ENCODE measurements around the gene TUBB1. TPM values are rescaled to one million over a fixed set of nuclear protein-coding genes. Genes with fewer than 3 reads are reported as not detected.

TUBB1 gene
- total RNA-seq, 4 donors from 2014 or later = 0.15 TPM; not detected in 3

DNA sequence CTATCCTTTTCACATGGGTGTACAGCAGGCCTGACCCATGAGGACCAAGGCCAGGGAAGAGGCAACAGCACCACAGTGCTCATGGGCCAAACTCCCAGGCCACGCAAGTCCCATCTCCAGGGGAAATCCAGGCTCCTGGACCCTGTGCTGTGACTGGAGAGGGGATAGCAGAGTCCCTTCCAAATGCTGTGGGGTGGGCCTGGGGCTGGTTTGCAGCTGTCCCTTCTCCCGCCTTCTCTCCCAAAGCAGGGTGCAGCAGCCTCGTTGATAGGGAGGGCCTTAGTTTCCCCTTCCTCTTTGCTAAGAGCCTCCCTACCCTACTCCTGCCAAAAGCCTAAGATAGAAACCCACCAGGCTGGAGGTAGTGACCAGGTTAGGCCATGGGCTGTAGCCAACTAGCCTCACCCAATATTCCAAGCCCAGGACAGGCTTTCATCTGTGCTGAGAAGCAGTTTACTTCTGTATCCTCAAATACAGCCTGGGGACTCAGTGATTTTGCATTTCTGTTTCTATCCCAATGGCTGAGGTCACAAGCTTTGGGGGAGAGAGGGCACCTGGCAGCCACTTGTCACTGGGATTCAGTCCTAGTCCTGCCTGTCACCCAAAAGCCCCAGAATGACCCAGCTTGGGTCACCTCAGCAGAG, 13.6 kb upstream of the TUBB1 start:
- peaks cover 0 to 37% of the 10 kb centered on the region in 2 donors for H3K36me3 ChIP-seq
- peak overlapping the region; percentile 73 to 91 for H3K4me3 ChIP-seq
- H3K27ac ChIP-seq = peak overlapping the region in 3 of 4 donors; percentile 87 to 91 (median 89)
- ATAC-seq = no peak
- H3K9me3 ChIP-seq = no peaks in the 10 kb centered on the region
- 80% methylated on average over 1 of the region's 3 CpGs; no CpG with 5 or more reads in 1 of the 2 donors for WGBS, 2 donors (ENCODE audit: low coverage in 1 of 2)
- no peak for TF ChIP-seq EP300 (IDR thresholded peaks at IDR 0.05)
- TF ChIP-seq POLR2A (IDR thresholded peaks at IDR 0.05) = no peak
- TF ChIP-seq, protein P1, sequence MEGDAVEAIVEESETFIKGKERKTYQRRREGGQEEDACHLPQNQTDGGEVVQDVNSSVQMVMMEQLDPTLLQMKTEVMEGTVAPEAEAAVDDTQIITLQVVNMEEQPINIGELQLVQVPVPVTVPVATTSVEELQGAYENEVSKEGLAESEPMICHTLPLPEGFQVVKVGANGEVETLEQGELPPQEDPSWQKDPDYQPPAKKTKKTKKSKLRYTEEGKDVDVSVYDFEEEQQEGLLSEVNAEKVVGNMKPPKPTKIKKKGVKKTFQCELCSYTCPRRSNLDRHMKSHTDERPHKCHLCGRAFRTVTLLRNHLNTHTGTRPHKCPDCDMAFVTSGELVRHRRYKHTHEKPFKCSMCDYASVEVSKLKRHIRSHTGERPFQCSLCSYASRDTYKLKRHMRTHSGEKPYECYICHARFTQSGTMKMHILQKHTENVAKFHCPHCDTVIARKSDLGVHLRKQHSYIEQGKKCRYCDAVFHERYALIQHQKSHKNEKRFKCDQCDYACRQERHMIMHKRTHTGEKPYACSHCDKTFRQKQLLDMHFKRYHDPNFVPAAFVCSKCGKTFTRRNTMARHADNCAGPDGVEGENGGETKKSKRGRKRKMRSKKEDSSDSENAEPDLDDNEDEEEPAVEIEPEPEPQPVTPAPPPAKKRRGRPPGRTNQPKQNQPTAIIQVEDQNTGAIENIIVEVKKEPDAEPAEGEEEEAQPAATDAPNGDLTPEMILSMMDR (IDR thresholded peaks at IDR 0.05) = no peak
- TF ChIP-seq POLR2AphosphoS5 (IDR thresholded peaks at IDR 0.05) = no peak
- H3K4me1 ChIP-seq = peaks cover 0 to 50% (median 28%) of the 10 kb centered on the region in 3 donors
- no peaks in the 10 kb centered on the region for H3K27me3 ChIP-seq

DNA sequence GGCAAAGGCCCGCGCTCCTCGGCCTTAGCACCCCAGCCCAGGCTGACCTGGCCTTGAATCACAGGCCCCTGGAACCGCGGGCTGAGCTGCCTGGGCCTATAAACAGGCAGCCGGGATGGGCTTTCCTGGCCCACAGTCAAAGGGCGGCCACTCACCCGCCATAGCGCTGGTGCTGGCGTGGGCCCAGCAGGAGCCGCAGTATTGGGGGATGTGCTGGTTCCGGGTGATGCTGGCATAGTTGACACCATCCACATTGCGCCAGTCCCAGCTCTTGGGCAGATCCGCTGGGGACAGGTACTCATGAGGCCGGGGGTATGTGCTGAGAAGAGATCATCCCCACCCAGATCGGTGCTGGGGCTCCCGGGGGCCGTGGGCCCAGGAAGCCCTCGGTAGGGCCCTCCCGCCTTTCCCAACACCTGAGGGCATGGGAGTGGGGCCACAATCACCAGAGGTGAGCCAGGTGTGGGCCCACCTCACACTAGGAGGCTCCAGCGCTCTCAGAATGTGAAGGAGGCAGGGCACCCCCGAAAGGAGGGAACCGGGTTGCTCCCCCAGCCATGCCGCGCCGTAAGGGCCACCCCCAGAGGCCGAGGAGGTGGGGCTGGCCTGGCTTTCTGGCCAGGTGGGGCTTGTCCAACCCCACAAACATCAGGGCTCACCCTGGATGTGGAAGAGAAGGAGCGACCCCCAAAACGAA, 12.9 kb upstream of the TUBB1 start:
- Histone ChIP-seq H3K27me3 (no peaks in the 10 kb centered on the region), H3K4me1 (peaks cover 0 to 50% (median 28%) of the 10 kb centered on the region in 3 donors), H3K27ac (peak overlapping the region; percentile 47 to 91 (median 88)), H3K4me3 (peak overlapping the region; percentile 73 to 91), H3K36me3 (peaks cover 0 to 30% of the 10 kb centered on the region in 2 donors), H3K9me3 (no peaks in the 10 kb centered on the region)
- no peak for TF ChIP-seq POLR2A (IDR thresholded peaks at IDR 0.05)
- TF ChIP-seq POLR2AphosphoS5 (IDR thresholded peaks at IDR 0.05) = no peak
- TF ChIP-seq EP300 (IDR thresholded peaks at IDR 0.05) = no peak
- TF ChIP-seq, protein P1 (IDR thresholded peaks at IDR 0.05) = no peak
- no peak for ATAC-seq
- no CpG with 5 or more reads among the region's 29 CpGs for WGBS, 2 donors (ENCODE audit: low coverage in 1 of 2)

DNA sequence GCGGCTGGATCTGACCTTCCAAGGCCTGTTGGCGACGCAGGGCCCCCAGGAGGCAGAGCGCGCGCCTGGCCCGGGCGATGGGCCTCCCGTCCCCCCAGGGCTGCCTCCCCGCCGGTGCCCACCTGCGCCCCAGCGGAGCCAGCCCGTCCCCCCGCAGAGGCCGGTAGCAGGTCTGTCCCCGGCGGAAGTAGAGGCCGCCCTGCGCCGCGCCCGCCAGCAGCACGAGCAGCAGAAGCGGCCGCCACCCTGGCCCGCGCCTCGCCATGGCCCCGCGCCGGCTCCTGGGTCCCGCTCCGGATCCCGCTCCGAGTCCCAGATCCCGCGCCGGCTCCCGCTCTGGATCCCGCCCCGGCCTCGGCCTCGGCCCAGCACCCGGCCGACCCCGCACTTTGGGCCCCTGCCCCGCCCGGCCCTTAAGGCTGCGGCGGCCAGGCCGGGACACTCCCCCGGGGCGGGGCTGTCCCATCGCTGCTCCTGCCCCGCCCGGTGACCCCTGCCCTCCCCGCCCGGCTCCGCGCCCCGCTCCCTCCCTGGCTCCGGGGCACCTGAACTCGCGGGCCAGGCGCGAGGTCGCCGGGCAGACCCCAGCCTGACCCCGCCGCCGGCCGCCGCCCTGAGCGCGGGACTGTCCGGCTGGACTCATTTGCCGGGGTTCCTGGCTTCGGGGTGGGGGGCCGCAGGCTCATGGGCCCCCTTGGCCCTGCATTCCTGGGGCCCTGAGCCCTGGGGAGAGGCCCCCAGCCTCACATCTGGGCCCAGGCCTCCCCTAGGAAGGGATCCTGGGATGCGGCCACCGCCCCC, 12.2 kb upstream of the TUBB1 start, which contains the start of gene CTSZ:
TSS of gene CTSZ (minus strand) at position 391 of the 801 bp plus-strand sequence. CDS start at position 265, 126 bp downstream.
- TF ChIP-seq POLR2AphosphoS5 (IDR thresholded peaks at IDR 0.05) (no peak), EP300 (IDR thresholded peaks at IDR 0.05) (no peak), POLR2A (IDR thresholded peaks at IDR 0.05) (peak; percentile 57 to 72)
- TF ChIP-seq, protein P1 (IDR thresholded peaks at IDR 0.05) = no peak
- Histone ChIP-seq H3K4me1 (peaks cover 0 to 50% (median 28%) of the 10 kb centered on the region in 3 donors), H3K27ac (peak within 1 kb of the TSS; percentile 47 to 91 (median 88)), H3K36me3 (peaks cover 0 to 23% of the 10 kb centered on the region in 2 donors), H3K27me3 (no peaks in the 10 kb centered on the region), H3K4me3 (peak within 1 kb of the TSS; percentile 73 to 91), H3K9me3 (no peaks in the 10 kb centered on the region)
- ATAC-seq = peak; percentile 84
- no CpG with 5 or more reads among the region's 82 CpGs for WGBS, 2 donors (ENCODE audit: low coverage in 1 of 2)

DNA sequence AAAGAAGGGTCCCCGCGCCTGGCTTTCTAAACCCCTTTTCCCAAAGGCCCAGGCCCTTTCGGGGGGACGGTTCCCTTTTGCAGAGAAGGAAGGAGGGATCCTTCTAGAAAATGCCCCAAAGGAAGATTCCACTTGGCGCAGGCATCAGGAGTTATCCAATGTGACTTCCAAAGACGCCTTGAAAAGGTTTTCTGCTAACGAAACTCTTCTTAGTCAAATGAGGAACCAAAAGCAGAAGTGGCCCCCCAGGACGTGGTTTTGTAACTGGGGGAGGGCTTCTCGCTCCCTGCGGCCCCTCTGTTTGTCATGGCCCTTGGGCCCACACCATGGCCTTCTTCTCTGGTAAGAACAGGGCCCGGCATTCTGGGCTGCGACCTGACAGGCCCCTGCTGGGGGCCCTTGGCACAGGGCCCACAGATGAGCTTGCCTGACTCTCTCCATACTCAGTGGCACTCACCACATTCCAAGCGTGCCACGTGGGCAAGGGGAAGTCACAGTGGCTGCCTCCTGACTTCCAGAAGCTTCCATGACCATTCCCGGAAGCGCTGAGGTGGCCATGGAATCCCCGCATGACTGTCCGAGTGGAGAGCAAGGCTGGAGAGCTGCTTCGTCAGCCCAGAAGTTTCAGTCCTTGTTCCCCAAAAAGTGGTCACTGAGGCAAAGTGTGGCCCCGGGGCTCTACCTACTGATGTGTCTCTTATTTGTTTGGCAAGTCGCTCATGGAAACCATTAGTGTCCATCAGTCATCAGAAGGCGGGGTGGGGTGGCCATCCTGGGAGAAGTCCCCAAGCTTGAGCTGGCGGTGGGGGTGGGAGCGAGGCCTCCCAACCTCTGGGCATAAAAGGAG, 11.3 kb upstream of the TUBB1 start:
- 94% methylated on average over 5 to 8 of the region's 24 CpGs for WGBS, 2 donors (ENCODE audit: low coverage in 1 of 2)
- H3K9me3 ChIP-seq = no peaks in the 10 kb centered on the region
- peaks cover 0 to 17% of the 10 kb centered on the region in 2 donors for H3K36me3 ChIP-seq
- no peak for ATAC-seq
- H3K4me3 ChIP-seq = peak overlapping the region; percentile 73 to 91
- no peaks in the 10 kb centered on the region for H3K27me3 ChIP-seq
- peaks cover 0 to 46% (median 28%) of the 10 kb centered on the region in 3 donors for H3K4me1 ChIP-seq
- TF ChIP-seq, protein P1 (IDR thresholded peaks at IDR 0.05) = no peak
- no peak for TF ChIP-seq EP300 (IDR thresholded peaks at IDR 0.05)
- TF ChIP-seq POLR2AphosphoS5 (IDR thresholded peaks at IDR 0.05) = no peak
- no peak for TF ChIP-seq POLR2A (IDR thresholded peaks at IDR 0.05)
- H3K27ac ChIP-seq = peak overlapping the region; percentile 47 to 91 (median 88)

Measured in gastroesophageal sphincter (tissue), 4 donors.